ENCODE data around the gene PPP2R2C.

The PPP2R2C gene

GRCh38 chr4:6502147-6502546 lies 29.7 kb upstream of the PPP2R2C start:
- in situ Hi-C loops (cut with HindIII; ENCODE audit: low sequenced_read_pairs) = no loop called here
- DNase-seq (ENCODE audit: low read depth) = no peak
- TF ChIP-seq CTCF (IDR thresholded peaks at IDR 0.05; ENCODE audit: low read depth, low read length, missing control alignments) = no peak
- no peak overlapping the region for H3K4me3 ChIP-seq (ENCODE audit: low read depth, low read length)

- in situ Hi-C loops (cut with HindIII; ENCODE audit: low sequenced_read_pairs) = no loop called here
- TF ChIP-seq CTCF (IDR thresholded peaks at IDR 0.05; ENCODE audit: low read depth, low read length, missing control alignments) = no peak
- no peak for DNase-seq (ENCODE audit: low read depth)
Measured at GRCh38 chr4:6501171-6501570, 28.8 kb upstream of the PPP2R2C start.

GRCh38 chr4:6500481-6501140 lies 28.2 kb upstream of the PPP2R2C start:
- in situ Hi-C loops (cut with HindIII; ENCODE audit: low sequenced_read_pairs) = no loop called here
- no peak for TF ChIP-seq CTCF (IDR thresholded peaks at IDR 0.05; ENCODE audit: low read depth, low read length, missing control alignments)
- DNase-seq (ENCODE audit: low read depth) = no peak
- no peak overlapping the region for H3K4me3 ChIP-seq (ENCODE audit: low read depth, low read length)

More at GRCh38 chr4:6501171-6501570, 28.8 kb upstream of the PPP2R2C start:
- no peak overlapping the region for H3K4me3 ChIP-seq (ENCODE audit: low read depth, low read length)

- H3K4me3 ChIP-seq (ENCODE audit: low read depth, low read length) = no peak overlapping the region
- TF ChIP-seq CTCF (IDR thresholded peaks at IDR 0.05; ENCODE audit: low read depth, low read length, missing control alignments) = no peak
- DNase-seq (ENCODE audit: low read depth) = no peak
- in situ Hi-C loops (cut with HindIII; ENCODE audit: low sequenced_read_pairs) = no loop called here
Measured at GRCh38 chr4:6499238-6499600, 26.8 kb upstream of the PPP2R2C start.

GRCh38 chr4:6498511-6499237 lies 26.3 kb upstream of the PPP2R2C start:
- no peak for DNase-seq (ENCODE audit: low read depth)
- in situ Hi-C loops (cut with HindIII; ENCODE audit: low sequenced_read_pairs) = no loop called here
- H3K4me3 ChIP-seq (ENCODE audit: low read depth, low read length) = no peak overlapping the region
- no peak for TF ChIP-seq CTCF (IDR thresholded peaks at IDR 0.05; ENCODE audit: low read depth, low read length, missing control alignments)

GRCh38 chr4:6497796-6498195 lies 25.4 kb upstream of the PPP2R2C start:
- TF ChIP-seq CTCF (IDR thresholded peaks at IDR 0.05; ENCODE audit: low read depth, low read length, missing control alignments) = no peak
- in situ Hi-C loops (cut with HindIII; ENCODE audit: low sequenced_read_pairs) = no loop called here
- DNase-seq (ENCODE audit: low read depth) = no peak
- no peak overlapping the region for H3K4me3 ChIP-seq (ENCODE audit: low read depth, low read length)
